Fibroblast of the conjunctiva (primary cell): ENCODE results near the gene AKAP13.

Source experiments
- DNase-seq: peaks from one replicate; pipeline ENCODE4 v3.0.0-alpha.2; 2010; ENCODE audit warnings: low read depth

AKAP13 gene

GRCh38 chr15:85539491-85539890, 159.1 kb downstream of the AKAP13 start:
- no peak for DNase-seq

GRCh38 chr15:85540085-85540797, 159.8 kb downstream of the AKAP13 start:
- no peak for DNase-seq

- DNase-seq, result no peak
Measured at GRCh38 chr15:85541744-85542143, 161.3 kb downstream of the AKAP13 start.

- DNase-seq, result no peak
Measured at GRCh38 chr15:85542488-85542887, 162.1 kb downstream of the AKAP13 start.

GRCh38 chr15:85542895-85543331, 162.5 kb downstream of the AKAP13 start:
- no peak for DNase-seq

GRCh38 chr15:85543741-85544155, 163.3 kb downstream of the AKAP13 start:
- DNase-seq, result no peak

GRCh38 chr15:85545185-85545584, 164.8 kb downstream of the AKAP13 start:
- DNase-seq, result no peak

- no peak for DNase-seq
Measured at GRCh38 chr15:85545752-85546151, 165.3 kb downstream of the AKAP13 start.

GRCh38 chr15:85547386-85547785, 167.0 kb downstream of the AKAP13 start:
- DNase-seq, result no peak

GRCh38 chr15:85550283-85550682, 169.9 kb downstream of the AKAP13 start:
- DNase-seq, result no peak

- DNase-seq, result peak; percentile 45
Measured at GRCh38 chr15:85551221-85551832, 170.9 kb downstream of the AKAP13 start.

- no peak for DNase-seq
Measured at GRCh38 chr15:85554852-85555521, 174.6 kb downstream of the AKAP13 start.

- DNase-seq, result no peak
Measured at GRCh38 chr15:85555875-85556617, 175.6 kb downstream of the AKAP13 start.

GRCh38 chr15:85556618-85556895, 176.2 kb downstream of the AKAP13 start:
- DNase-seq, result no peak

GRCh38 chr15:85557385-85557784, 177.0 kb downstream of the AKAP13 start:
- no peak for DNase-seq

- DNase-seq, result no peak
Measured at GRCh38 chr15:85558848-85559247, 178.4 kb downstream of the AKAP13 start.

- no peak for DNase-seq
Measured at GRCh38 chr15:85559530-85559929, 179.1 kb downstream of the AKAP13 start.

GRCh38 chr15:85562824-85563223, 182.4 kb downstream of the AKAP13 start:
- no peak for DNase-seq

GRCh38 chr15:85563328-85563727, 182.9 kb downstream of the AKAP13 start:
- DNase-seq, result no peak

- no peak for DNase-seq
Measured at GRCh38 chr15:85563731-85564130, 183.3 kb downstream of the AKAP13 start.

GRCh38 chr15:85564686-85565085, 184.3 kb downstream of the AKAP13 start:
- no peak for DNase-seq

GRCh38 chr15:85568261-85568808, 187.9 kb downstream of the AKAP13 start:
- no peak for DNase-seq
